ENCODE measurements around the gene PRR12. TPM values are rescaled to one million over a fixed set of nuclear protein-coding genes. Genes with fewer than 3 reads are reported as not detected.
A peak's percentile ranks its signal among the peaks of the same experiment; 100 is the strongest.

PRR12 gene
- total and polyA plus RNA-seq, 9 of the 15 experiments (the other 6 are each of a cell fraction or from before 2014, with no cell fraction given) = 0.01 to 21.1 (median 0.98) TPM

GRCh38 chr19:49560358-49560900 is 30.6 kb upstream of the PRR12 start (continued):
- TF ChIP-seq CBX8 (IDR thresholded peaks at IDR 0.05; ENCODE audit: borderline replicate concordance, extremely low read depth, low read depth, low read length, poor library complexity, severe bottlenecking) (no peak), ARID3A (IDR thresholded peaks at IDR 0.05; ENCODE audit: borderline replicate concordance, low read depth, low read length) (no peak), KDM5B (IDR thresholded peaks at IDR 0.05; ENCODE audit: insufficient replicate concordance, low read depth, low read length) (no peak), FOXK2 (conservative IDR thresholded peaks at IDR 0.05 in 1 of 2, IDR thresholded peaks at IDR 0.05 in 1 of 2; ENCODE audit: low read depth in 2 of 2) (peak; percentile 64 to 77), FOXO4 (CRISPR knock-in tag; IDR thresholded peaks at IDR 0.05) (no peak), HNRNPLL (IDR thresholded peaks at IDR 0.05; ENCODE audit: low read depth, low read length, poor library complexity, severe bottlenecking) (no peak), EGR1 (conservative IDR thresholded peaks at IDR 0.05) (peak; percentile 67)

Measured in K562 (cell line).